K562 (cell line): ENCODE data around the gene GCK. TPM values are rescaled to one million over a fixed set of nuclear protein-coding genes. Genes with fewer than 3 reads are reported as not detected.

Source experiments
- ATAC-seq: fragments of 200-7000 bp; cut with Tn5 transposase; 3 replicates; pipeline ENCODE4 v1.9.1; 2020; ENCODE audit warnings: moderate library complexity
- BruUV-seq: library from RNA; stranded (reverse); fragments of 400-500 nt; replicated peaks from 2 replicates; lab custom pipeline; 2021; lab: Mats Ljungman, UMichigan
- CTCF ChIA-PET: fragments of 300-600 bp; formaldehyde crosslinking; extraction: SDS; loops from one replicate; lab custom pipeline; 2021; ENCODE audit warnings: low intra/inter-chr PET ratio; lab: Yijun Ruan, JAX
- POLR2A ChIA-PET: fragments of 300-600, 350-650 bp; sonication (Branson Sonifier 250); formaldehyde crosslinking; extraction: SDS; loops from one replicate; lab custom pipeline; 2021; ENCODE audit warnings: antibody characterized with exemption, inconsistent platforms; lab: Yijun Ruan, JAX
- DNase-seq, 4 experiments: peaks; one replicate each; pipeline versions ENCODE4 v3.0.0 to v3.0.0-alpha.2; 2011 to 2018; ENCODE audit warnings: low spot score in 3 of 4, mixed read lengths in 3 of 4; ENCODE audit errors: extremely low read depth in 1 of 4
- FAIRE-seq: peaks from 2 replicates; lab custom pipeline; 2011; peaks lifted over from hg19 to GRCh38; lab: Jason Lieb, UNC
- H2AFZ ChIP-seq: 2 replicates; pipeline ENCODE4 v1.6.0; 2011; ENCODE audit warnings: low read depth, low read length, control low read depth, inconsistent platforms
- H3K27ac ChIP-seq: fragments of 200-600 bp; 3 replicates; pipeline ENCODE4 v1.8.0; 2011; ENCODE audit warnings: low read depth, mild to moderate bottlenecking, control low read depth, inconsistent platforms, low read length, moderate library complexity, mixed read lengths; ENCODE audit errors: extremely low read depth
- H3K27me3 ChIP-seq, 2 experiments: fragments of 300-600 bp in 1 of 2; 2 replicates in 1 of 2; 3 replicates in 1 of 2; pipeline versions ENCODE4 v1.6.0 to v1.8.0; 2011; ENCODE audit warnings: inconsistent platforms in 2 of 2, low read length in 2 of 2, mild to moderate bottlenecking in 1 of 2, mixed read lengths in 1 of 2, moderate library complexity in 1 of 2; ENCODE audit not compliant: control insufficient read depth in 2 of 2, insufficient read depth in 2 of 2
- H3K36me3 ChIP-seq: fragments of 300-600 bp; 3 replicates; pipeline ENCODE4 v1.8.0; 2011; ENCODE audit warnings: mild to moderate bottlenecking, low read length, inconsistent platforms; ENCODE audit not compliant: control insufficient read depth, insufficient read depth
- H3K4me1 ChIP-seq, 2 experiments: fragments of 200-600 bp in 1 of 2; replicated peaks in 1 of 2; 2 replicates in 1 of 2; 3 replicates in 1 of 2; pipeline versions ENCODE4 v1.5.1 to v1.8.0; 2011; ENCODE audit warnings: inconsistent platforms in 2 of 2, low read length in 2 of 2, mild to moderate bottlenecking in 1 of 2, mixed read lengths in 1 of 2, moderate library complexity in 1 of 2; ENCODE audit not compliant: control insufficient read depth in 2 of 2, insufficient read depth in 2 of 2
- H3K4me2 ChIP-seq: 2 replicates; pipeline ENCODE4 v1.6.1; 2011; ENCODE audit warnings: low read length, control low read depth, inconsistent platforms, mixed read lengths; ENCODE audit not compliant: insufficient read depth
- H3K4me3 ChIP-seq: fragments of 200-600 bp; sonication (generic), shearing (Covaris generic); 2 replicates; pipeline ENCODE4 v1.5.1; 2016; ENCODE audit warnings: control low read depth, inconsistent platforms
- H3K79me2 ChIP-seq: fragments of 200-600 bp; 3 replicates; pipeline ENCODE4 v1.8.0; 2011; ENCODE audit warnings: low read length, inconsistent platforms; ENCODE audit not compliant: control insufficient read depth, insufficient read depth
- H3K9ac ChIP-seq, 2 experiments: 2 replicates each; pipeline versions ENCODE4 v1.6.0 to v1.6.1; 2011; ENCODE audit warnings: low read depth in 2 of 2, low read length in 2 of 2, control low read depth in 1 of 2, inconsistent platforms in 1 of 2, mild to moderate bottlenecking in 1 of 2, mixed read lengths in 1 of 2; ENCODE audit not compliant: insufficient read depth in 1 of 2
- H3K9me1 ChIP-seq: one replicate; pipeline ENCODE4 v1.6.0; 2011; ENCODE audit warnings: inconsistent platforms, mild to moderate bottlenecking, low read length, moderate library complexity; ENCODE audit not compliant: control insufficient read depth, insufficient read depth
- H3K9me3 ChIP-seq: replicated peaks from 2 replicates; pipeline ENCODE4 v1.5.1; 2011; ENCODE audit warnings: low read depth, low read length, inconsistent platforms; ENCODE audit not compliant: control insufficient read depth, insufficient read depth
- H4K20me1 ChIP-seq: replicated peaks from 2 replicates; pipeline ENCODE4 v1.6.1; 2011; ENCODE audit warnings: low read length, inconsistent platforms, mixed read lengths; ENCODE audit not compliant: control insufficient read depth, insufficient read depth
- CTCF ChIP-seq, 3 experiments: IDR thresholded peaks in 2 of 3; conservative IDR thresholded peaks in 1 of 3; 2 replicates each; pipeline ENCODE4 v1.5.1; 2011 to 2012; ENCODE audit warnings: low read length in 3 of 3, mild to moderate bottlenecking in 3 of 3, control low read depth in 2 of 3, improper control_type of control experiment in 1 of 3, inconsistent platforms in 1 of 3, low read depth in 1 of 3, mixed read lengths in 1 of 3, moderate library complexity in 1 of 3; ENCODE audit not compliant: insufficient read depth in 2 of 3
- U2AF2 ChIP-seq: fragments of 200-400 bp; formaldehyde crosslinking; optimal IDR thresholded peaks from 2 replicates; pipeline ENCODE3; 2017; ENCODE audit warnings: low read depth, mild to moderate bottlenecking, low read length
- ZNF444 ChIP-seq: fragments of 250-450 bp; sonication (Bioruptor Pico); IDR thresholded peaks from 2 replicates; pipeline ENCODE4 v1.4.0; 2020; ENCODE audit warnings: mild to moderate bottlenecking, moderate library complexity
- WGBS: fragments of 100-300 bp; shearing (Covaris generic); methylation state at CpG from one replicate; pipeline ENCODE4 v1.1.6; 2016; ENCODE audit warnings: low coverage, mixed read lengths; ENCODE audit not compliant: insufficient coverage; ENCODE audit errors: missing lambda C conversion rate; 5-methylcytosine and 5-hydroxymethylcytosine counted together
- in situ Hi-C: fragments of 300-500 bp; cut with MboI; formaldehyde crosslinking; loops from 4 replicates; pipeline ENCODE4 v1.15.0; 2018; ENCODE audit warnings: inconsistent platforms, mixed read lengths
- intact Hi-C: fragments of 100-400 bp; cut with micrococcal nuclease; formaldehyde crosslinking; loops from 2 replicates; pipeline ENCODE4 v1.14.2; 2022
- polyA plus RNA-seq, 8 experiments: library from polyadenylated mRNA; depleted of rRNA in 4 of 8; stranded (reverse) in 5 of 8; unstranded in 3 of 8; fragments of >200 nt; fragmentation: Nextera tagmentation in 2 of 8; fragmentation: Illumina TruSeq in 1 of 8; extraction: Ambion mirVana in 2 of 8; extraction: Trizol in 1 of 8; gene quantifications; 2 replicates each; pipeline versions ENCODE4 v1.2.1 to v1.2.3, GENCODE V29; 2011 to 2014; ENCODE audit warnings: inconsistent platforms in 1 of 8, missing spikeins in 1 of 8
- total RNA-seq, 7 experiments: library from RNA; depleted of rRNA in 6 of 7; stranded (reverse); fragments of >200 nt in 6 of 7; fragmentation: Illumina TruSeq in 2 of 7; extraction: Trizol in 2 of 7; gene quantifications; 2 replicates each; pipeline versions ENCODE4 v1.2.1 to v1.2.3, GENCODE V29; 2011 to 2021; ENCODE audit warnings: low replicate concordance in 1 of 7

The GCK gene
- total and polyA plus RNA-seq, 9 of the 15 experiments (the other 6 are each of a cell fraction or from before 2014, with no cell fraction given), result 0.11 to 0.55 (median 0.16) TPM; not detected in 3

DNA sequence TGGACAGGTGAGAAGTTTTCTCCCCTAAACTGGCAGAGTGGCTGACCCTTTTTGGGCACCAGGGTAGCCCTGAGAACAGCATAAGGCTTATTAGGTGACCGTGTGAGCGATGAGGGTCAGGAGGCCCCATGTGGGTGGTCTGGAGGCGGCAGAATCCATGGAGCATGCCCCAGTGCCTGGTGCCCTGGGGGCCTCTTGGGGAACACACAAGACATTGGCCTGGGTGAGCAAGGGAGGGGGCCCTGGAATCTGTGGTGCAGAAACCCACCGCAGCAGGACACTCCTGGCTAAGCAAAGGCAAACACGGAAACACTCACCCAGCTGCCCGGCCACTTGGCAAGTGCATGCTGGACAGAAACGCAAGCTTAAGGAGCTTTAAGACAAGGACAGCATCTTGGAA is 41.0 kb upstream of the GCK start:
- Histone ChIP-seq H3K4me1 (peaks cover 0 to 55% of the 10 kb centered on the region in 2 experiments; a peak in 2 of 5 replicates), H3K27ac (no peak overlapping the region), H3K4me3 (no peak overlapping the region), H4K20me1 (peaks cover 9% of the 10 kb centered on the region; the same call in 1 of the 2 replicates), H3K79me2 (no peaks in the 10 kb centered on the region), H2AFZ (no peak overlapping the region), H3K36me3 (no peaks in the 10 kb centered on the region), H3K4me2 (no peak overlapping the region), H3K9me3 (no peaks in the 10 kb centered on the region), H3K27me3 (peaks cover 23 to 84% of the 10 kb centered on the region in 2 experiments; a peak in 4 of 5 replicates), H3K9ac (no peak overlapping the region), H3K9me1 (no peaks in the 10 kb centered on the region)
- no TSS peak for BruUV-seq
- ATAC-seq (no peak), DNase-seq (no peak), FAIRE-seq (no peak)
- in situ Hi-C loops, result no loop called here
- ChIA-PET POLR2A (interaction anchor here (1.1 kb wide), 1 partner anchor 21 kb away, joined by 3 read pairs; no protein-coding TSS in a partner anchor), CTCF (no interaction called here)
- intact Hi-C loops, result no loop called here
- TF ChIP-seq ZNF444 (CRISPR knock-in tag) (no peak), U2AF2 (no peak), CTCF (IDR thresholded peaks at IDR 0.05 in 2 of 3, conservative IDR thresholded peaks at IDR 0.05 in 1 of 3; ENCODE audit: insufficient read depth in 2 of 3, low read depth in 1 of 3, low read length in 3 of 3) (no peak)
- 2% methylated on average over 7 of the region's 7 CpGs for WGBS
